Islet precursor cell (in vitro differentiated cells): ENCODE data around the gene ACVR2B.
"Not testable (repeated sequence)": the region's sequence is repeated elsewhere in the genome, so short reads cannot be mapped to it uniquely, and the experiment has no call there.

Experiments
- DNase-seq: peaks from one replicate; pipeline ENCODE4 v3.0.0-alpha.2; 2018

The ACVR2B gene

GRCh38 chr3:38453075-38453912 lies at the start of gene ACVR2B:
ACVR2B (plus strand) TSS chr3:38453890; CDS start chr3:38454323, 433 bp downstream.
- peak; percentile 93 for DNase-seq

- no peak for DNase-seq
Measured at GRCh38 chr3:38404286-38404685, 49.4 kb upstream of the ACVR2B start.

- no peak for DNase-seq
Measured at GRCh38 chr3:38411591-38411990, 42.1 kb upstream of the ACVR2B start.

DNA sequence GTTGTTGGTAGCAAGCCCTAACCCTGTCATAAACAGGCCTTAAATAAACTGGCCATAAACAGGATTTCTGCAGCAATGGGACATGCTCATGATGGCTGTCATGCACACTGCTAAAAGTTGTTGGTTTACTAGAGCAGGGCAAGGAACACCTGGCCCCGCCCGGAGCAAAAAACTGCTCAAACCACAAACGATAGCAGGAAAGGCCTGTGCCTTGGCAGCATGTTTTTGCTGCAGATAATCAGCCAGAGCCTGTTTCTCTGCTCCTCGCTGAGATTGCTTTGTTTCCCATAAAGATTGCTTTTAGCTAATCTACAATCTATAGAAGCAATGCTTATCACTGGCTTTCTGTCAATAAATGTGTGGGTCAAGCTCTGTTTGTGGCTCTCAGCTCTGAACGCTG lies 32.9 kb upstream of the ACVR2B start:
- not testable (repeated sequence) for DNase-seq

GRCh38 chr3:38421679-38422336 lies 31.9 kb upstream of the ACVR2B start:
- peak; percentile 54 for DNase-seq

- peak; percentile 68 for DNase-seq
Measured at GRCh38 chr3:38426798-38427426, 26.8 kb upstream of the ACVR2B start.

GRCh38 chr3:38432871-38433658 lies 20.6 kb upstream of the ACVR2B start:
- not testable (repeated sequence) for DNase-seq

DNA sequence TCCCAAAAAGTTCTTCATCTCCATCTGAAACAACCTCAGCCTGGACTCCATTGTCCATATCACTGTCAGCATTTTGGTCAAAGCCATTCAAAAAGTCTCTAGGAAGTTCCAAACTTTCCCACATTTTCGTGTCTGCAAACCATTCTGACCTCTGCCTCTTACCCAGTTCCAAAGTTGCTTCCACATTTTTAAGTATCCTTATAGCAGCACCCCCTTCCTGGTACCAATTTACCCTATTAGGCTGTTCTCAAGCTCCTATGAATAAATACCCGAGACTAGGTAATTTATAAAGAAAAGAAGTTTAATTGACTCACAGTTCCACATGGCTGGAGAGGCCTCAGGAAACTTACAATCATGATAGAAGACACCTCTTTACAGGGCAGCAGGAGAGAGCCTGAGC lies 20.0 kb upstream of the ACVR2B start:
- not testable (repeated sequence) for DNase-seq

DNA sequence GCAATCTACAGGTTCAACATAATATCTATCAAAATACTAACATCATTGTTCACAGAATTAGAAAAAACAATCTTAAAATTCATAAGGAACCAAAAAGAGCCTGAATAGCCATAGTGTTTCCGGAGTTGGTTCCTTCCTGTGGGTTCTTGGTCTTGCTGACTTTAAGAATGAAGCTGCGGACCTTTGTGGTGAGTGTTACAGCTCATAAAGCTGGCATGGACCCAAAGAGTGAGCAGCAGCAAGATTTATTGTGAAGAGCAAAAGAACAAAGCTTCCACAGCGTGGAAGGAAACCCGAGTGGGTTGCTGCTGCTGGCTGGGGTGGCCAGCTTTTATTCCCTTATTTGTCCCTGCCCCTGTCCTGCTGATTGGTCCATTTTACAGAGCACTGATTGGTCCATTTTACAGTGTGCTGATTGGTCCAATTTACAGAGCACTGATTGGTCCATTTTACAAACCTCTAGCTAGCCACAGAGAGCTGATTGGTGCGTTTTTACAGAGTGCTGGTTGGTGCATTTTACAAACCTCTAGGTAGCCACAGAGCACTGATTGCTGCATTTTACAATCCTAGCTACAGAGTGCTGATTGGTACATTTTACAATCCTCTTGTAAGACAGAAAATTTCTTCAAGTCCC lies 15.1 kb upstream of the ACVR2B start:
- not testable (repeated sequence) for DNase-seq

DNA sequence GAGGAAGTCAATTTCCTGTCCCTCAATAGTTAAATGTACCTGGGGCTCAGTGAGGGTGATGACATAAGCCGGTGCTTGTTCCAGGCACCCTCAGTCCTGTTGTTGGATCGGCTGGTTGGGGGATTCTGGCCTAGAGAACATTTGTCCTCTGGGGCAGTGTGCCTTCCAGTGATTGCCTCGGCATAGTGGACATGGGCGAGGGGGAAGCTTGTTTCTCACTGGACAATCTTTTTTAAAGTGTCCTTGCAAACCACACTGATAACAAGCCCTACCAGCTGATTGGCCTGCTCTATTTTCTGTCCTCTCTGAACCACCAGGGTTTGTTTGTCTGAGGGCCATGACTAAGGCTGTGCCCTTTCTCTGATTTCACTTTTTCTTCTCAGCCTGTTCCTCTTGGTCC lies 10.5 kb upstream of the ACVR2B start:
- not testable (repeated sequence) for DNase-seq

DNA sequence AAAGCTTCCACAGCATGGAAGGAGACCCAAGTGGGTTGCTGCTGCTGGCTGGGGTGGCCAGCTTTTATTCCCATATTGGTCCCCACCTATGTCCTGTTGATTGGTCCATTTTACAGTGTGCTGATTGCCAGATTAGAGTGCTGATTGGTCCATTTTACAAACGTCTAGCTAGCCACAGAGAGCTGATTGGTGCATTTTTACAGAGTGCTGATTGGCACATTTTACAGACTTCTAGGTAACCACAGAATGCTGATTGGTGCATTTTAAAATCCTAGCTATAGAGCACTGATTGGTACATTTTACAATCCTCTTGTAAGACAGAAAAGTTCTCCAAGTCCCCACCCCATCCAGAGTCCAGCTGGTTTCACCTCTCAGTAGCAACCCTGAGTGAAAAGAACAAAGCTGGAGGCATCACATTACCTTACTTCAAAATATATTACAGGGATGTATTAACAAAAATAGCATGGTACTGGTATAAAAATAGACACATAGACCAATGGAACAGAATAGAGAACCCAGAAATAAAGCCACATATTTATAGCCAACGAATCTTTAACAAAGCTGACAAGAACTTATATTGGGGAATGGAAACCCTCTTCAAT lies 7.5 kb upstream of the ACVR2B start:
- no peak for DNase-seq

- no peak for DNase-seq
Measured at GRCh38 chr3:38446812-38447211, 6.9 kb upstream of the ACVR2B start.

DNA sequence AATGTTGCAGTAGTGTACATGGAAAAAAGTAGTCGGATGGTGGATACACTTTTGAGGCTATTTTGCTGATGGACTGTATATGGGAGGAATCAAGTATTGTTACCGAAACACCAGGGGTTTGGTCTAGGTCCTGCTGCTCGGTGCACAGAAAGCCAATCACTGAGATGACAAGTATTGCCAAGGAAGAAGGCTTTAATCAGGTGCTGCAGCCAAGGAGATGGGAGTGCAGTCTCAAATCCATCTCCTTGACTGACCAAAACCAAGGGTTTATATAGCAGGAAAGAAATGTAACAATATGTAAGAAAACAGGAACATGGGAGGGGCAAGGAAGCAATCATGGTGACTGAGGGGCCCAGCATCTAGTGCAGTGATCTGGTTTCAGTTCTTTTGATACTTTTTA lies 2.8 kb upstream of the ACVR2B start:
- no peak for DNase-seq

DNA sequence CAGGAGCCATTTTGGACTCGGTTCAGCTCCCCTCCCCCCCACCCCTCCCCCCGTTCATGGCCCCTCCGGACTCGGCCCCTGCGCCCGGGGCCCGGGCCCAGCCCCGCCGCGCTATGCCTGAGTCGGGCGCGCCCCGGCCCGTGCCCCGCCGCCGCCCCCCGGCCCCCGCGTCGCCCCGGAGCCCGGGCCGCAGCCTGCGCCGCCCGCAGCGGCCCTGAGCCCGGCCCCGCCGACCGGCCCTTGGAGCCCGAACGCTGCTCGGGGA lies 155 bp downstream of the ACVR2B start:
- DNase-seq = no peak

DNA sequence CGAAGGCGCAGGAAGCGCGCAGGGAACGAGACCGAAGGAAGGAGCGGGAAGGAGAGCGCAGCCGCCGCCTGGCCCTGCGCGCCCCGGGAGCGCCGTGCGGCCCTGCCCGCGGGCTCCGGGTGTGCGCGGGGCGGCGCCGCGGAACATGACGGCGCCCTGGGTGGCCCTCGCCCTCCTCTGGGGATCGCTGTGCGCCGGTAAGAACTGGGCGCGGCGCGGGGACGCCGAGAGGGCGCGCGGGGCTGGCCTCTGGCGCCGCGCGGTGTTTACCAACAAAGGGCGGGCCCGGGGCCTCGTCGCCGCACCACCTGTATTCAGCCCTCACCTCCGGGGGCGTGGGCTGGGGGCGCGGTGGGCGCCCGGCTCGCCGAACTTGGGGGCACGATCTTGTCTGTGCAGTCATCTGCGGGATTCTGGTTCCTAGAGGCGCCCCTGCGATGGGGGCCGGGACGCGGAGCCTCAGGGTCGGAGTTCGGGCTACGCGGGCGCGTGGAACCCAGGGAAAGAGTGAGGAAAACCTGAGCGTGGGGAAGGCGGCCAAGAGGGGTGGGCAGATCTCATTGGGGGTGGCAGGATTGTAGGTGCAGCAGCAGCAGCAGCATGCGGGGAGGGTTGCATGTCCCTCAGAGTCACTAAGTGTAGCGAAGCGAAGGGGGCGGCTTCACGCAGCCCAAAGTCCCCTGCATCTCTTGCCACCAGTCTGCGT lies 641 bp downstream of the ACVR2B start:
- DNase-seq = peak; percentile 64

- peak; percentile 91 for DNase-seq
Measured at GRCh38 chr3:38454884-38455638, 1.4 kb downstream of the ACVR2B start.

DNA sequence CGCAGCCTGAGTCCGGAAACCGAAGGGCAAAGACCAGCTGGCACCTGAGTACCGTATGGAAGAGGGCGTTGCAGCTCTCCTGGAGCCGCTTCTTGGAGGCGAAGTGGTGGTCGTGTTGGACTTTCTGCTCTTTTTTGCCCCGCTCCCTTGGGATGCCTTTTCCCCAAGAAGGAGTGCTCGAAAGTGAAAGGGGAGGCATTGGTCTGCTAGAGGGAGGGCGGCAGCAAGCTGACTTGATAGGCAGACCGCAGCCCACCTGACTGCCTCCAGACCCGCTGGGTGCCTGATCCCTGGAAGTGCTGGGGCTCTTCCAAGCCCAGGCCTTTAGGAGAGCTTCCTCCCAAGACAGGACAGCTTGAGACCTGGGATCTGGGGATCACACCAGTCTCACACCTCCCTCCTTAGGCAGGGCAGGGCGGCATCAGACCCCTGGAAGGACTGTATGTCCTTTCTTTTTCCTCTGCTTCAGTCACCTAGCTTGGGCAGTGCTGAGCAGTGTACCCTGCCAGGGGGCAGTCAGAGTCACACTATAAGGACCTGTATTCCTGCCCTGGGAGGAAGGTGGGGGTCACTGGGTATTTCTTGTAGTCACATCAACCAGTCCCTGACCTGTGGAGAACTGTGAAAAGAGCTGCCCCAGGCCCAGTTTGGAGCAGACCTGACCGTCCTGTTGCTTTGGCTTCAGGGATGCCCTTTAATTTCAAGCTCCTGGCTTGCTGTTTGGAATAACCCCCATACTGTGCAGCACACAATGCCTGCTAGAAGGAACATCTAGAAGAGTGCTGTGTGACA lies 2.1 kb downstream of the ACVR2B start:
- peak; percentile 79 for DNase-seq

GRCh38 chr3:38457111-38458003 lies 3.7 kb downstream of the ACVR2B start:
- no peak for DNase-seq
